ENCODE data around the gene ARAP3. TPM values are rescaled to one million over a fixed set of nuclear protein-coding genes. Genes with fewer than 3 reads are reported as not detected.

The ARAP3 gene
- total and polyA plus RNA-seq, 2 donors (not counting 1 experiment from before 2014, with no cell fraction given) = 0.34 to 3.7 TPM

- Mint-ChIP-seq H3K9me3 (ENCODE audit: insufficient read depth) (no peaks in the 10 kb centered on the region), H3K4me3 (peak overlapping the region; percentile 35), H3K4me1 (peaks cover 25% of the 10 kb centered on the region), H3K27me3 (no peaks in the 10 kb centered on the region), H3K27ac (peak overlapping the region; percentile 76)
- peak overlapping the region in 1 of 5 experiments; percentile 2 for H3K4me3 ChIP-seq (ENCODE audit: control extremely low read depth in 1 of 5, extremely low read depth in 1 of 5, insufficient read depth in 1 of 5, low read depth in 2 of 5, low read length in 4 of 5)
- H3K79me2 ChIP-seq (ENCODE audit: control insufficient read depth, insufficient read depth, low read length) = peaks cover 28% of the 10 kb centered on the region
- H3K36me3 ChIP-seq (replicated peaks in 1 of 2; ENCODE audit: control extremely low read depth in 1 of 2, control insufficient read depth in 1 of 2, extremely low read depth in 1 of 2, insufficient read depth in 2 of 2, low read length in 1 of 2) = peaks cover 0 to 51% of the 10 kb centered on the region in 2 experiments
- DNase-seq (peak; percentile 72), ATAC-seq (ENCODE audit: low read depth) (peak; percentile 19)
- H2AFZ ChIP-seq (ENCODE audit: insufficient read depth, low read depth, low read length, poor library complexity, severe bottlenecking) = peak overlapping the region; percentile 7
- H4K20me1 ChIP-seq (ENCODE audit: control insufficient read depth, insufficient read depth, low read length, poor library complexity, severe bottlenecking) = no peaks in the 10 kb centered on the region
- H3K9ac ChIP-seq (ENCODE audit: low read length) = no peak overlapping the region
- ChIA-PET CTCF (interaction anchor here (1.1 to 28.1 kb wide), 6 partner anchors 14 to 110 kb away, joined by 3 to 760 read pairs (median 10); partner anchors contain the start of genes HDAC3 and RELL2), POLR2A (interaction anchor here (1.0 to 1.3 kb wide), 2 partner anchors 11 to 14 kb away, joined by 4 to 9 read pairs; partner anchors contain the start of gene RELL2)
- peaks cover 21 to 30% of the 10 kb centered on the region in 2 donors for H3K4me1 ChIP-seq (ENCODE audit: control insufficient read depth in 2 of 2, insufficient read depth in 2 of 2, low read length in 2 of 2)
- intact Hi-C loops (cut with micrococcal nuclease) = no loop called here
- peak overlapping the region; percentile 55 for H3K4me2 ChIP-seq (replicated peaks; ENCODE audit: low read depth, low read length, poor library complexity, severe bottlenecking)
- peak overlapping the region; percentile 62 to 64 for H3K27ac ChIP-seq (ENCODE audit: low read length in 2 of 2)
- H3K9me3 ChIP-seq (ENCODE audit: control extremely low read depth in 1 of 3, control insufficient read depth in 2 of 3, insufficient read depth in 1 of 3, low read length in 2 of 3) = no peaks in the 10 kb centered on the region
- TF ChIP-seq EZH2 (IDR thresholded peaks at IDR 0.05; ENCODE audit: borderline replicate concordance, insufficient read depth, low read depth, low read length, poor library complexity, severe bottlenecking) (no peak), CTCF (IDR thresholded peaks at IDR 0.05) (no peak)
- H3K27me3 ChIP-seq (replicated peaks in 1 of 4; ENCODE audit: control extremely low read depth in 1 of 4, control insufficient read depth in 3 of 4, insufficient read depth in 4 of 4, low read length in 3 of 4) = no peaks in the 10 kb centered on the region
These were observed 58.8 kb downstream of the ARAP3 start for GRCh38 chr5:141623186-141623585.

Data from B cell (primary cell).